G401.6 (cell line): ENCODE results near the gene FAM171A1.
"Not testable (repeated sequence)": the region's sequence is repeated elsewhere in the genome, so short reads cannot be mapped to it uniquely, and the experiment has no call there.

Experiments used
- FAIRE-seq: peaks from 2 replicates; lab custom pipeline; 2012; peaks lifted over from hg19 to GRCh38; lab: Jason Lieb, UNC

The FAM171A1 gene

DNA sequence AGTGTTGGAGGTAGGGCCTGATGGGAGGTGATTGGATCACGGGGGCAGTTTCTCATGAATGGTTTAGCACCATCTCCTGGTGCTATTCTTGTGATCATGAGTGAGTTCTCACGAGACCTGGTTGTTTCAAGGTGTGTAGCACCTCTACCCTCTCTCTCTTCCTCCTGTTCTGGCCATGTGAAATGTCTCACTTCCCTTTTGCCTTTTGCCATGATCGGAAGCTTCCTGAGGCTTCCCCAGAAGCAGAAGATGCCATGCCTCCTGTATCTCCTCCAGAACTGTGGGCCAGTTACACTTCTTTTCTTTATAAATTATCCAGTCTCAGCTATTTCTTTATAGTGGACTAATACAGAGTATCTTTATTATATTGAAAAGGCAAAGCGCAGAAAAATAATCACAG, 90.1 kb downstream of the FAM171A1 start:
- no peak for FAIRE-seq

DNA sequence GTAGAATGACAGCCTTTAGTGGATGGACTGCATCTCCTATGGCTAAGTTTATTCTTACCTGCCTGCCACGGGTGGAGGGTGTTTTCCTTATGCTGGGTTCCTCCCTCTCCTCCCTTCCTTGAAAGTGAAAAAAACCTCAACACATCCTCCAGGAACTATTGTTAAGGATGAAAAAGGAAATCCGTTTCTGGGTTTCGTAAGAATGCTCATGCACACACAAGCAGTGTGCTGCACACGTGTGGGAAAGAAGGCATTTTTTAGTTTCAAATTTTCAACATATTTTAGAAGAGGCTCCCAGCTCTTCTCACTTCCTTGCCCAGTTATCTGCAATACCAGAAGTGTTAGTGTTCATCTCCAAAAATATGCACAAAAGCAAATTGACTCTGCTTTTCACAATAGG, 90.6 kb downstream of the FAM171A1 start:
- no peak for FAIRE-seq

DNA sequence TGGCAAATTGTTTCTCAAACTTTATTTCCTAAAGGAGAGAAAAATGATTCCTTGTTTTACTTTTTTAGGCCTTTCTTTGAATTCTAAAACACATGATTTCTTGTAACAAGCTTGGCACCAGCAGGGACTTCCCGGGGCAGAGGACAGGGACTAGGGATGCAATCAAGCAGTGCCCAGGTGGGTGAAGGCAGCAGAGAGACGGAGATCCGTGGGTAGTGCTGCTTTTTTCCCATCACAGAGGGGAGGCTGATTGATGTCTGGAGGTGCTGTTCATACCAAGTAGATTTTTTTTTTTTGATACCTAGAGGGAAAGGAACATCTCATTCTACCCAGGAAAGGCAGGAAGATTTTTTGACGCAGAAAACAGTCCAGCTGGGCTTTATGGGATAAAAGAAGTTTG, 91.9 kb downstream of the FAM171A1 start:
- no peak for FAIRE-seq

DNA sequence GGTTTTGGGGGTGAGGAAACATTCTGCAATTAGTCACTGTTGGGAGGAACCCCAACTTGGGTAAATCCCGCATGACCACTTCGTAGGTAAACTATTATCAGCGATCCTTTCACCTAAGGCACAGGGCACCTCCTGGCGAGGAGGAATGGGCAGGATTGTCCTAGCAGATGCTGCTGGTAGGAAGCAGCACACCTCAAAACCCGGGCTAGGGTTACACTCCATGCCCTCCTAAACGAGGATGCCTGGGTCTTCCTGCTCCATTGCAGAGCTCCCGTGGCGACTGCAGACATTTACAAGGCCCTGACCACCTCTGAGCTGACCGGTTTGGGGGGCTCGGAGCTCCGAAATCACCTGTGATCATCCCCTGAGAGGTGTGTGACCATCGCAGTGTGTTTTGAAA, 92.3 kb downstream of the FAM171A1 start:
- FAIRE-seq = no peak

DNA sequence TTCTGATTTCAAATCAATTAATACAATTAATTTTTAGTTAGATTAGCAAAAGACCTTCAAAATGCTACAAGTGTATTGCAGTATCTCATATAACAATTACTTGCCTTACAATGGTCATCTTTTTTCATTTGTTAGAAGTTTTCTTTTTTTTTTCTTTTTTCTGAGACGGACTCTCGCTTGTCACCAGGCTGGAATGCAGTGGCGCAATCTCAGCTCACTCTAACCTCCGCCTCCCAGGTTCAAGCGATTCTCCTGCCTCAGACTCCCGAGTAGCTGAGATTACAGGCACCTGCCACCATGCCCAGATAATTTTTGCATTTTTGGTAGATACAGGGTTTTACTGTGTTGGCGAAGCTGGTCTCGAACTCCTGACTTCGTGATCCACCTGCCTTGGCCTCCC, 95.0 kb downstream of the FAM171A1 start:
- not testable (repeated sequence) for FAIRE-seq

DNA sequence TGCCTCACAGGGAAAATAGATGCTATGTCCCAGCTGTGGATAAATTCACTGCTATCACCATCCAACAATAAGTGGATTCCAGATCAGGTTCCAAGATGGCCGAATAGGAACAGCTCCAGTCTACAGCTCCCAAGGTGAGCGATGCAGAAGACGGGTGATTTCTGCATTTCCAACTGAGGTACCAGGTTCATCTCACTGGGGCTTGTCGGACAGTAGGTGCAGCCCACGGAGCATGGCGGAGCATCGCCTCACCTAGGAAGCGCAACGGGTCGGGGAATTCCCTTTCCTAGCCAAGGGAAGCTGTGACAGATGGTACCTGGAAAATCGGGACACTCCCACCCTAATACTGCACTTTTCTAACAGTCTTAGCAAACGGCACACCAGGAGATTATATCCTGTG, 101.3 kb downstream of the FAM171A1 start:
- not testable (repeated sequence) for FAIRE-seq

DNA sequence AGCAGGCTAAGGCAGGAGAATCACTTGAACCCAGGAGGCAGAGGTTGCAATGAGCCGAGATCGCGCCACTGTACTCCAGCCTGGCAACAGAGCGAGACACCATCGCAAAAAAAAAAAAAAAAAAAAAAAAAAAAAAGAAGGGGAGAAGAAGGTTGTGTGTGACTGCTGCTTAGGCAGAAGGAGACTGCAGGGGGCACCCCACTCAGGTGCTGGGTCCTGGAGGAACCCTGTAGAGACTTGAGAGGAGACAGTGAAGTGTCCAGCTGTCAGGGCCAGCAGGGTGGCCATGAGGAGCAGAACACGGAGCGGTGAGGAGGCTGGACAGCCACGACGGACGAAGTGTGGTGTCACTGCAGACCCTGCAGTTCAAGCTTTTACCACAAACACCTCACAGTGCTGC, 103.6 kb downstream of the FAM171A1 start:
- FAIRE-seq = no peak

DNA sequence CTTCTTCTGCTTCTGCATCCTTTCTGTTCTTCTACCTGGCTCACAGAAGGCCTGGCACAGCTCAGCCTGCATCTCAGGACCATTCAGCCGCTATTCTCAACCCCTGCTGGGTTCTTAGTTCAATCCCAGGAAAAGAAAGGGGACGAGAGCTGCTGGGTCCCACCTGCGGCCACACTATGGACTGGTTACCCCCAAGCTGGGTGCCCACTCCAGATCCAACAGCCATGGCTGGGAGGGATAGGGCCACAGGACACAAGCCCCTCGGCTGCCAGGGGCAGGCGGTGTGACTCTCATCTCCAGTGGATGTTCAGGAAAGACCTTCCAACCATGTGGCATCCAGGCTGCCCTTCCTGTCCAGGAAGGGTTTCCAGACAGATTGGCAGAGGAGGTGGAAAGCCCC, 105.0 kb downstream of the FAM171A1 start:
- FAIRE-seq = no peak

DNA sequence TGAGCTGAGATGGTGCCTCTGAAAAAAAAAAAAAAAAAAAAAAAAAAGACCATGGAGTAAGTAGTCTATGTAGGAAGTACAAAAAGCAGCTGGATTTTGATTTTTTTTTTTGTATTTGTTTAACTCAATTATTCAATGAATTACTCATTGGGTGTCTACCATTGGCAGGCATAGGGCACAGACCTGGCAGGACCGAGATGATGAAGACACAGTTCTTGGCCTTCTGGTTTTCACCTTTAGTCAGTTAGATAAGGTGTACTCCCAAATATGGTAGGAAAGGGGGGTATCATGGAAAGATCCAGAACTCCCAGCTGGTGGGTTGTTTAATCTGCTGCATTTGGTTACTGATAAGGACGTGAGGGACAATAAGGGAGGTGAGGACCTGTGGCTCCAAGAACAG, 105.5 kb downstream of the FAM171A1 start:
- no peak for FAIRE-seq

DNA sequence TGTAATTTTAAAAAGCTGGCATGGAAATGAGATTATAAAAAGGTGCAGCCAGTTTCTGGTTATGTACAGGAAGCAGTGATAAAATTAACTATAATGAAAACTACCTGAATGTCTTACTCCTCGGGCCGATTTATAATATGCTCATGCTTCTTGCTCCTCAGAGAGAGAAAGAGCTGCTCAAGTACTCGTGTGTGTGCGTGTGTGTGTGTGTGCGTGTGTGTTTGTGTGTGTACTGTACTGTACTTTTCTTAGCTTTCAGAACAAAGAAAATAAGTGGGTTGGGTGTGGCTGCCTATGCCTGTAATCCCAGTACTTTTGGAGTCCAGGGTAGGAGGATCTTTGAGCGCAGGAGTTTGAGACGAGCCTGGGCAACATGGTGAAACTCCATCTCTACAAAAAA, 106.0 kb downstream of the FAM171A1 start:
- no peak for FAIRE-seq

DNA sequence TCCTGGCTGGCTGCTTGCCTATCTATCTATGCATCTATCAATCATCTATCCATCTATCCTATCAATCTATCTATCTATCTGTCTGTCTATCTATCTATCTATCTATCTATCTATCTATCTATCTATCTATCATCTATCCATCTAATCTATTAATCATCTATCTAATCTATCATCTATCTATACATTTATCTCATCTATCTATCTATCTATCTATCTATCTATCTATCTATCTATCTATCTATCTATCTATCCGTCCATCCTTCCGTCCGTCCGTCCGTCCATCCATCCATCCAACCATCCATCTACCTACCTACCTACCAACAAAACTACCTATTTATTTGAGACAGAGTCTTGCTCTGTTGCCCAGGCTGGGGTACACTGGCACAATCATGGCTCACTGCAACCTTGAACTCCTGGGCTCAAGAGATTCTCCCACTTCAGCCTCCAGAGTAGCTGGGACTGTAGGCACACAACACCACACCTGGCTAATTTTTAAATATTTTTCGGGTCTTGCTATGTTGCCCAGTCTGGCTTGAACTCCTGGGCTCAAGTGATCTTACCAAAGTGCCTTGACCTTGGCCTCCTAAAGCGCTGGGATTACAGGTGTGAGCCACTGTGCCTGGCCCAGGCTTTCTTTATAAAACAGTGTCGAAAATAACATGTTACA, 107.3 kb downstream of the FAM171A1 start:
- no peak for FAIRE-seq

DNA sequence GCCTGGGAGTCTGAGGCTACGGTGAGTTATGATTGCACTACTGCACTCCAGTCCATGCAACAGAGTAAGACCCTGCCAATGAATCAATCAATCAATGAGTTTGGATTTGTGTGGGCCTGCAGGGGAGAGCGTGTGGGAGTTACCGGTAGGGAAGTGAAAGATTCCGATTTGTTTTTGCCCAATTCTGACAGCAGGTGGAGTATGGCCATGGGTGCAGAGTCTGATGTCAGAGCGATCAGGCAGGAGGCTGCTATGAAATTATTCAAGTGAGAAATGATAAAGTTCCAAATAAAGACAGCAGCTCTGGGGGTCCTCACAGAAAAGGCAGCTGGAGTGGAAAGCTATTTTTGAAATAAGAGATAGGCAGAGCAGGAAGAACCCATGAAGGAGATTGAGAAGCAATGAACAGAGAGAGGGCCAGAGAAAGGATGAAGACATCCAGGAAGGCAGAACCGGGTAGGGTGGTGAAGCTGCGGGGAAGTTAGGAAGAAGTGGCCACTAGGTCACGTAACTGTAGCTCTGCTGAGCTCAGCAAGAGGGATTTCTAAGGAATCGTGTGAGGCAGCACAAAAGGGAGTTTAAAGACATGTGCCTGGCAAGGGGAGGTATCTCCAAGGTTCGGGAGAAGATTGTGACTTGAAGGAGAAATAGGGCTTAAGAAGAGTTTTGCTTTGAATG, 108.9 kb downstream of the FAM171A1 start:
- no peak for FAIRE-seq

DNA sequence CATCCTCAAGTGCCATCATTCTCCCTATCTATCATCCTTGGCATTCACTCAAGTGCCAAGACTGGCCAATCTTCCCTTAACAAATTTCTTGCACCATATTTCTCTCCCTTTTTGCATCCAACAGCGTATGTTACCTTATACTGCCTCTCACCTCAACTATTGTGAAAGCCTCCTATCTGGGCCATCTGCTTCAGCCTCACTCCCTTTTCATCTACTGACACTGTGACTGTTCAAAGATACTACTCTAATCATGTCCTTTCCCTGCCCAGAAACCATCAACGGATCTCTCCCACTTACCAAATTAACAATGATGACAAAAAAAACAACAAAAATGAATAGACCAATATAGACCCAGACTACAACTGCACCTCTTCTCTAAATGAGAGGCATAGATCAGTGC, 112.0 kb downstream of the FAM171A1 start:
- FAIRE-seq = no peak

DNA sequence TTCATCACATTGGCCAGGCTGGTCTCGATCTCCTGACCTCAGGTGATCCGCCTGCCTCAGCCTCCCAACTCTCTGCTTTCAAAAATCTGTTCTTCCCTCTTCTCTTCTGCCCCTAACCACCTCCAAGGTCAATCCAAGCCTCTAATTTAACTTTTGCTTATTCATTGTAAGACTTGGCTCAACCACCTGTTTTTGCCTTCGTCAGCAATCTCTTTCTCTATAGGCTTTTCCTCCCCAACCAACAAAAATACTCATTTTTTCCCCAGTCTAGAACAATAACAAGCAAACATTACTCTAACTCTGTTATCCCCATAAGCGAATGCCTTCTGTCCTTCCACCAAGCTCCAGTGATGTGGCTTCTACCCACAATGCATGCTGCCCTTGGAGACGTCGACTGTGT, 112.8 kb downstream of the FAM171A1 start:
- FAIRE-seq = no peak

DNA sequence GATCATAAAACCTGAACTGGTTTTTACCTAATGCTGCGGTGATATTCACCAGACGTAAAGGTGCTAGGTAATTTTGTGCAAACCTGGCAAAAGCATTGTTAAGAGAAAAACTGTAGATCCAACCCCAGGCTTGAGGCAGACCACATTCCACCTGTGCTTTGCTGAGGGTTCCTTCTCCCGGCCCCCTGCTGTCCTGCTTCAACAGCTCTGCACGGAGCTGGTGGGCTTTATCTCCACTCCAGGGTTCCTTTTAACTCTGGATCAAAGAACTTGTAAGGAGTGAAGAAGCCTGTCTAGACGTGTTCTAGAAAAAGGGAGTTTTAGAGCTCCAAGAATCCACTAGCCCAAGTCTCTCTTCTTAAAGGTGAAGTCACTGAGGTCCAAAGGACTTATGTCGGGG, 115.1 kb downstream of the FAM171A1 start:
- no peak for FAIRE-seq

DNA sequence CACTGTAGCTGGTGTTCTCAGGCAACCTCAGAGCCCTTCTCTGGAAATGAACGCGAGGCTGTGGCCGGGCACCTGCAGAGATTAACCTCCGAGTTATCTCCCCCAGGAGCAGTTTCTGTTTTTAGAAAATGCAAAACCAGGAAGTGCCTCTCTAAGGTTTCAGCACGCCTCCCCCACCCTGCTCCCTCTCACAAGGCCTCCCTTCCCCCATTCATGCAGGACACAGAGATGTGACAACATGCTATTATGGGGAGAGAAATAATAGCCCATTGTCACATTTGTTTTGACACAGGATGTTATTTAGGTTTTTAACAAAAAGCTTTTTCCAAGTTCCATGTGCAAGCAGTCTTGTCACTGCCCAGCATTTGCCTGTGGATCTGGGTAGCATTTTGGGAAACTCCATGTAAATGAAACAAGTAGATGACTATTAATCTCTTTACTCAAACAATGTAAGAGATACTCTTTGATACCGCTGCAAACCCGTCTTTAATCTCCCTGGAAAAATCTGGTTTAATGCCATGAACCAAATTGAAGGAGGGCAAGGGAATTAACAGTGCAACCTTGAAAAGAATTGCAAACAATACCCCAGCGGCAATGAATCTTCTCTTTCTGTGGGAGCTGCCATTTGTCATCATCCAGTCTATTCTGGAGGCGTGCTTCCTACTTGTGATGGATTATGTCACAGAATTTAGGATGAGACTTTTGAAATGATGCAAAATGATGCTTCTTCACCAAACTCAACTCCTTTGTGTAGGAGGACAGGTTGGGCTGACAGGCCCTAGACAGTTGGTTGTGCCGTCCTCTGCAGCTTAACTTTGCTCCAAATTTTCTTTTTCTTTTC, 116.1 kb downstream of the FAM171A1 start:
- no peak for FAIRE-seq

DNA sequence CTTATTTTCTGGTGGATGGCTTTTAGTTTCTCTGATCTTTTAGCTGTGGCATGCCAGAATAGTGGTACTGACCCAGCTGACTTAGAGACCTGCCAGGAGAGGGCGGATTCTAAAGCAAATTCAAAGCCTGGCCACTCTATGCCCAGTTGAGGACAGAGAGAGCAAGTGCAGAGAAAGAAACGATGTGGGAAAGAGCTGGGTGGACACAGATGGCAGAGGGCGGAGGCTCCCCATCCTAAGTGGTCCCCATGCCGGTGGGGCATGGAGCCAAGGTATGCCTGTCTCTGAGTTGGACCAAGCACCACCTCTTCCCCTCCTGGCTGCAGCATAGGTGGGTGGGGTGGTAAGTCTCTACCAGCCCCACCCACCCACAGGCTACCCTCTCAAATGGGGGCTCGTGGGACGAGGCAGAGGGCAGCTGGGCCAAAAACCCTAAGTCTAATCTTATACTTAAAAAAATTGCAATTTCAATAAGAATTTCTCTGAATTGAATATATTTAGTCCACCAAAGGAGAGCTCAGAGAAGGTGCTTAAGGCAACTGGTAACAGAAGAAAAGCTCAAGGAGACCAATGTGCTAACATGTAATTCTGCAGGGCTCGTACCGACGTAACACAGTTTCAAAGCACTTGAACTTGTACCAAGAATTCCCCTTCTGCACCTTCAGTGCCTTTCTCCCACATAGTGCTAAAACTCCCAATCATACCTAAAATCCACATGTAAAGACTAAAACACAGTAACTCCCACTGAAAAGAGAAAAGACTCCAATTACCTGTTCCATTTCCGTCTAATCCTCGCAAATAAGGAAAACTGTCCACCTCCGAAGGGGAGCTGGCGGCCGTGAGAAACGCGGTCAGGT, 116.9 kb downstream of the FAM171A1 start:
- no peak for FAIRE-seq

DNA sequence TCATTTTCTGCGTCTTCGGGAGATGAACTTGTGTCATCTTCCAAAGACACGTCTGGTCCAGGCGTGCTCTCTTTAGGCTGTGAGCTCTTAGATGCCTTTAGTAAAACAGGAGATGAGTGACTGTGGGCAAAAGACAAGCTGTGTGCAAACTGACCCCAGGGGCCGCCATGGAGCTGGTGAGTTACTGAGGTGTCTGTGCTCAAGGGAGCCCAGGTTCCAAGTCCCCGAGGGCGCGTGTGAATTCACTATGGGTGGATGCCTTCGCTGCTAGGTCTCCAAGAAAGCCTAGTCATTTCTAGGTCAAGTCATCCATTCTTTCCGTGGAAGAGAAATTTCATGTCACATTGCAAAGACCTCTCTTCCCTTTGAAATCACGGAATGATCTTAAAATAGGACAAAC, 118.7 kb downstream of the FAM171A1 start:
- FAIRE-seq = no peak

DNA sequence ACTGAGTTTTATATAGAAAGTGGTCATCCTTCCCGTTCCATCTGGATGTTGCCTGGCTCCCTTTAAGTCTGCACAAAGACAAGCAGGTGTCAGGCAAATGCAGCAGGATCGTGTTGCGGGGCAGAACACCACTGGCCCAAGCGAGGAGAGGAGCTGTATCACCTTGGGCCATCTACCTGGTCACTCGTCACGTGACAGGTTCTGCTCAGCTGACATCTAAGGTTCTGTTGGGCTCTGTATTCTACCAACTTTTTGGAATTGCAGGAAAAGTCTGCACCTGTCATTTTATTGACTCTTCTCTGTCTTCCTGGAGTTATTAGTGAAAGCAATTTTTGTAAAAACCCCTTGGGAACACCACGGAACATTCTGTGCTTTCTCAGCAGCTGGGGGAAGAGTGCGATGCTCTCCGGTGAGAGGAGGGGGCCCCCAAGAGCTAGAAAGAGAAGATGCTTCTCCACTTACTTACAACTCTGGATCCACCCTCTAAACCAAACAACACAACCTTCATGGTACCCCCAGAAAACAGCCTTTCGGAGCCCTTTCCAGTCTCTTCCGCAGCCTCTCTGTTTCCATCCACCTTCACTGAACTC, 119.2 kb downstream of the FAM171A1 start:
- FAIRE-seq = no peak

DNA sequence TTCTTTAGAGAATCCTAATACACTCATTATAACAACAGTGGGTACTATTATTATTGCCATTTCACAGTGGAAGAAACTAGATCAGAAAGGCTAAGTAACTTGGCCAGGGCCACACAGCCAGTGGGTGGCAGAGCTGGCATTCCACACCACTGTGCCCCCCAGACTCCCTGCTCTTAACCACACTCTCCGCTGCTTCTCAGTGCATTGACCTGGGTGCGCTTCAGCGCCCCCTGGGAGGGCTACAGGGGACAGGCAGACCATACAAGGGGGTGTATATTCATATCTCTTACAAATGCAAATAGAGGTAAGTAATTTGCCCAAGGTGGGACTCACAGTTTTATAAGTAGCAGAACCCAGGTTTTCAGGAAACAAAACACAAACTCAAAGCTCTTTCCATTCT, 125.6 kb downstream of the FAM171A1 start:
- FAIRE-seq = no peak

DNA sequence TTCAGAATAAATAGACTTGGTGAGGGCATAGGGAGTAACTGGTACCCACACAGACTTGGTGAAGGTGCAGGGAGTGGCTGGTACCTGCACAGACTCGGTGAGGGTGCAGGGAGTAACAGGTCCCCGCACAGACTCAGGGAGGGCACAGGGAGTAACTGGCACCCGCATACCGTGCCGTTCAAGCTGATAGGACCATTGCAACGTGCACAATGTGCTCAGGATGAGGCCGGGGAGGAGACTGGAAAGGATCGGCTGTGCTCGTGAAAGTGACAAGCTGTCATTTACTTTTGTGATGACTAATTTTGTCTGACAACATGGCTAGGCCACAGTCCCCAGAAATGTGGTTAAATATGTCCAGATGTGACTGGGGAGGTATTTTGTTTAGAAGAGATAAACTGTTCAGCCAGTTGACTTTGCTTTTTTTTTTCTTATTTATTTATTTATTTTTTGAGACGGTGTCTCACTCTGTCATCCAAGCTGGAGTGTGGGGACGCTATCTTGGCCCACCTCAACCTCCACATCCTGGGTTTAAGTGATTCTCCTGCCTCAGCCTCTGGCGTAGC, 126.4 kb downstream of the FAM171A1 start:
- FAIRE-seq = no peak
